Hepatocyte (in vitro differentiated cells): ENCODE data around the gene LASP1. TPM values are rescaled to one million over a fixed set of nuclear protein-coding genes. Genes with fewer than 3 reads are reported as not detected.
A peak's percentile ranks its signal among the peaks of the same experiment; 100 is the strongest.

Experiments
- DNase-seq: peaks from one replicate; pipeline ENCODE4 v3.0.0-alpha.2; 2016; ENCODE audit warnings: low spot score
- H2AFZ ChIP-seq: fragments of 200-600 bp; sonication (generic); 2 replicates; pipeline ENCODE4 v1.6.0; 2016; ENCODE audit warnings: antibody characterized with exemption, mild to moderate bottlenecking
- H3K27ac ChIP-seq: fragments of 200-600 bp; sonication (generic); 2 replicates; pipeline ENCODE4 v1.5.1; 2016; ENCODE audit warnings: mild to moderate bottlenecking
- H3K27me3 ChIP-seq: fragments of 200-600 bp; sonication (generic); 2 replicates; pipeline ENCODE4 v1.6.1; 2016
- H3K36me3 ChIP-seq: fragments of 200-600 bp; sonication (generic); replicated peaks from 2 replicates; pipeline ENCODE4 v1.5.1; 2016; ENCODE audit warnings: low read depth; ENCODE audit not compliant: insufficient read depth
- H3K4me1 ChIP-seq: fragments of 200-600 bp; sonication (generic); 2 replicates; pipeline ENCODE4 v1.5.1; 2016; ENCODE audit warnings: mild to moderate bottlenecking, moderate library complexity; ENCODE audit not compliant: insufficient read depth
- H3K4me2 ChIP-seq: fragments of 200-600 bp; sonication (generic); 2 replicates; pipeline ENCODE4 v1.6.0; 2016
- H3K4me3 ChIP-seq: fragments of 200-600 bp; sonication (generic); 2 replicates; pipeline ENCODE4 v1.5.1; 2016; ENCODE audit warnings: mild to moderate bottlenecking
- H3K79me2 ChIP-seq: fragments of 200-600 bp; sonication (generic); 2 replicates; pipeline ENCODE4 v1.6.0; 2017; ENCODE audit warnings: mild to moderate bottlenecking
- H3K9me2 ChIP-seq: fragments of 200-600 bp; sonication (generic); replicated peaks from 2 replicates; pipeline ENCODE4 v1.6.0; 2017; ENCODE audit warnings: mild to moderate bottlenecking; ENCODE audit not compliant: insufficient read depth
- H3K9me3 ChIP-seq: fragments of 200-600 bp; sonication (generic); 2 replicates; pipeline ENCODE4 v1.5.1; 2016; ENCODE audit warnings: low read depth, mild to moderate bottlenecking
- H4K20me1 ChIP-seq: fragments of 200-600 bp; sonication (generic); 2 replicates; pipeline ENCODE4 v1.6.0; 2016; ENCODE audit warnings: mild to moderate bottlenecking; ENCODE audit not compliant: insufficient read depth, poor library complexity, severe bottlenecking
- EZH2 ChIP-seq: fragments of 200-600 bp; sonication (generic); IDR thresholded peaks from 2 replicates; pipeline ENCODE4 v1.6.1; 2016; ENCODE audit warnings: antibody characterized with exemption, mild to moderate bottlenecking, borderline replicate concordance
- EZH2phosphoT487 ChIP-seq: fragments of 200-600 bp; sonication (generic); IDR thresholded peaks from one replicate; pipeline ENCODE4 v1.6.1; 2018; ENCODE audit warnings: antibody characterized with exemption, mild to moderate bottlenecking, low read depth, moderate library complexity; ENCODE audit not compliant: unreplicated experiment, severe bottlenecking
- WGBS: methylation state at CpG from one replicate; pipeline ENCODE4 v1.1.6; 2016; ENCODE audit warnings: low lambda C conversion rate; ENCODE audit errors: missing lambda C conversion rate; 5-methylcytosine and 5-hydroxymethylcytosine counted together
- polyA plus RNA-seq: library from polyadenylated mRNA; unstranded; fragments of >200 nt; fragmentation: Nextera tagmentation; extraction: Ambion mirVana; gene quantifications from 2 replicates; pipeline ENCODE4 v1.2.1, GENCODE V29; 2016
- total RNA-seq: library from RNA; depleted of rRNA; stranded (reverse); fragments of >200 nt; gene quantifications from 2 replicates; pipeline ENCODE4 v1.2.3, GENCODE V29; 2014
- TF ChIP-seq, protein P1 (sequence below): fragments of 200-600 bp; sonication (generic); IDR thresholded peaks from 2 replicates; pipeline ENCODE4 v1.5.1; 2016; ENCODE audit warnings: antibody characterized with exemption, mild to moderate bottlenecking; ENCODE audit not compliant: poor library complexity

Gene LASP1
- total and polyA plus RNA-seq, 2 experiments from 2014 or later: 141 to 238 TPM

DNA sequence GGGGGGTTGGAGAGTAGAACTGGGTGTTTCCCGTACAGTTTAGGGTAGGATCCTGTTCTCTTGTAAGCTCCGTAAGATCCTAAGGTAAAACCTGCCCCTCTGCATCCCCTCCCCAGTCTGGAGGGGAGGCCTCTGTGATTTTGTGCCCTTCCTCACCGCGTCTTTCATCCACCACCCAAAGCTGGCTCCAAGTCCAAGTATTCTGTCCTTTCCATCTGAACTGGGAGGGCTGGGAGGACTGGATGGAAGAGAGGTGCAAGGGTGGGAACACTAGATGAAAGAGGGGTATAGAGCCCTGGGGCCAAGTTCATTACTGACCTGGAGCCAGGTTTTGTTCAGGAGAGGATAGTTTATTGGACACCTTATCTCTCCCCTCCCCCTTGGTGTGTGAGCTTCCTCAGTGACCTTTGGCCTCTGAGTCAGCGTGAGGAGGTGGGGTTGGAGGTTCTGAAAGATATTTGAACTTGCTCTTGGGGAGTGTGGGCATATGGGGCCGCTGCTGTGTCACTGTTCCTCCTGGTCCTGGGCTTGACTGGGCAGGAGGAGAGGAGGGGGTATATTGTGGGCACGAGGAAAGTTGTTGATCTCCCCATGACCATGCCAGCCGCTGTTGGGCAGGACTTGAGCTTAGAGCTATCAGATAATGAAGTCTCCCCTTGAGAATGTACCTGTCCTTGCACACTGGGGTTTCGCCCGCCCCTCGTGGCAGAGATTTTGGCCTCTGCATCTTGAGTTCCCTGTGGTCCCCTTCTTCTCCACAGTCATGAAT lies 1.6 kb downstream of the LASP1 start:
- TF ChIP-seq, protein P1, sequence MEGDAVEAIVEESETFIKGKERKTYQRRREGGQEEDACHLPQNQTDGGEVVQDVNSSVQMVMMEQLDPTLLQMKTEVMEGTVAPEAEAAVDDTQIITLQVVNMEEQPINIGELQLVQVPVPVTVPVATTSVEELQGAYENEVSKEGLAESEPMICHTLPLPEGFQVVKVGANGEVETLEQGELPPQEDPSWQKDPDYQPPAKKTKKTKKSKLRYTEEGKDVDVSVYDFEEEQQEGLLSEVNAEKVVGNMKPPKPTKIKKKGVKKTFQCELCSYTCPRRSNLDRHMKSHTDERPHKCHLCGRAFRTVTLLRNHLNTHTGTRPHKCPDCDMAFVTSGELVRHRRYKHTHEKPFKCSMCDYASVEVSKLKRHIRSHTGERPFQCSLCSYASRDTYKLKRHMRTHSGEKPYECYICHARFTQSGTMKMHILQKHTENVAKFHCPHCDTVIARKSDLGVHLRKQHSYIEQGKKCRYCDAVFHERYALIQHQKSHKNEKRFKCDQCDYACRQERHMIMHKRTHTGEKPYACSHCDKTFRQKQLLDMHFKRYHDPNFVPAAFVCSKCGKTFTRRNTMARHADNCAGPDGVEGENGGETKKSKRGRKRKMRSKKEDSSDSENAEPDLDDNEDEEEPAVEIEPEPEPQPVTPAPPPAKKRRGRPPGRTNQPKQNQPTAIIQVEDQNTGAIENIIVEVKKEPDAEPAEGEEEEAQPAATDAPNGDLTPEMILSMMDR: peak; percentile 35
- TF ChIP-seq EZH2phosphoT487 (no peak), EZH2 (no peak)
- peak overlapping the region; percentile 99 for H3K27ac ChIP-seq
- H3K79me2 ChIP-seq: peaks cover 65% of the 10 kb centered on the region
- no peak overlapping the region for H2AFZ ChIP-seq
- no peaks in the 10 kb centered on the region for H3K27me3 ChIP-seq
- peak; percentile 93 for DNase-seq
- H3K4me1 ChIP-seq: peaks cover 39% of the 10 kb centered on the region
- no peaks in the 10 kb centered on the region for H3K9me2 ChIP-seq
- peak overlapping the region; percentile 89 for H3K4me2 ChIP-seq
- no peaks in the 10 kb centered on the region for H3K36me3 ChIP-seq
- H3K9me3 ChIP-seq: no peaks in the 10 kb centered on the region
- H4K20me1 ChIP-seq: peaks cover 48% of the 10 kb centered on the region
- peak overlapping the region; percentile 98 for H3K4me3 ChIP-seq
- 21% methylated on average over 11 of the region's 11 CpGs for WGBS

DNA sequence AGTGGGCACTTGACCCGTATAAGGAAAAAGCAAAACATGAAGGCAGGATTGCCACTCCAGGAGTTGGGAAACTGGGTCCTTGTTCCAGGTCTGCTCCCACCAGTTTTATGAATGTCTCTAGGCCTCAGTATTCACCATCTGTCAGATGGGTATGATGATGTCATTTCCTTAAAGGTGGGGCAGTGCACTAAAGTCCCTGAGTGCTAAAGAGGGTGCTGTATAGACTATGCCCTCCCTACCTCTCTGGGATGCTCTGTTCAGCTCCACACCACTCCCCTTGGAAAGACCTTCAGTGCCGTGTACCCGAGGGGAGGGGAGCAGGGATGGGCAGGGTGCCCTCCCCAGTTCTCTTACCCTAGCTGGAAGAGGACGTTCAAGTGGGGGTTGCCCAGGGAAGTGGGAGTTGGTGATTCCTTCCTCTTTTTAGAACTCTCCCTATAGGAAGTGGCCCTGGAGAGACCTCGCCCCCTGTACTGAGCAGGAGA lies 2.2 kb downstream of the LASP1 start:
- no peaks in the 10 kb centered on the region for H3K9me2 ChIP-seq
- peaks cover 42% of the 10 kb centered on the region for H3K4me1 ChIP-seq
- 65% methylated on average over 5 of the region's 5 CpGs for WGBS

DNA sequence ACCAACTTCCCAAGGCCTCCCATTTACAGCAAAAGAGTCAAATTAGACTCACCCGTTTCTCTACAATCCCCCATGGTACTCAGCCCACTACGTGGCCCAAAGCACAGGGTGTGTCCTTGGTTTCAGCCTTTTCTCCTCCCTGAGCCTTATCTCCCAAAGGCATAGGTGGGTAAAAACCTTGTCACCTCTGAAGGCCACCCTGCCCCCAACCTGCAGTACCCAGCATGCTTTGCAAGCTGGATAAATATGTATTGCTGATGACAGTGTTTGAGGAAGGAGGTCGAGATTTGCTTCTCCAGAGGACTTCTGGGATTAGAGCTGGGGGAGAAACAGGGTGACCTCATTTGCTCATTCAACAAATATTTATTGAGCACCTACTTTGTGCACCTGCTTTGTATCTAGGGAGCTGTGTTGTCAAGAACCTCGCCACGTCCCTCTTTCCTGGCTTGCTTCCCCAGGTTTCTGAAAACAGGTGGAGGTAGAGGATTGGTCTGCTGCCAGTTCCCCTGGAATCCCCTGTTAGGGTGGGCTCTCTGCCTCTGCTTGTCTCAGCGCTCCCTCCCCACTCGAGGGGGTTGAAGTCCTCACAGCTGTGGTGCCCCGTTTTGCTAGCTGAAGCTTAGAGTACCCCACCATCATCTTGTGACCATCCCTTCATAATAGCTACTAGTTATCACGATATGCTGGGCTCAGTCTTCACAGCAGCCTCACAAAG lies 3.0 kb downstream of the LASP1 start:
- Histone ChIP-seq H3K9me2 (no peaks in the 10 kb centered on the region), H4K20me1 (peaks cover 61% of the 10 kb centered on the region), H3K4me2 (peak overlapping the region; percentile 89), H3K4me1 (peaks cover 48% of the 10 kb centered on the region), H3K36me3 (no peaks in the 10 kb centered on the region), H3K9me3 (no peaks in the 10 kb centered on the region), H3K79me2 (peaks cover 79% of the 10 kb centered on the region), H3K27me3 (no peaks in the 10 kb centered on the region), H3K4me3 (no peak overlapping the region), H2AFZ (no peak overlapping the region), H3K27ac (peak overlapping the region; percentile 99)
- peak; percentile 79 for DNase-seq
- TF ChIP-seq, protein P1: no peak
- no peak for TF ChIP-seq EZH2
- TF ChIP-seq EZH2phosphoT487: no peak
- 60% methylated on average over 9 of the region's 9 CpGs for WGBS

More for the DNA sequence above, 2.2 kb downstream of the LASP1 start:
- H3K27ac ChIP-seq: peak overlapping the region; percentile 99
- peaks cover 54% of the 10 kb centered on the region for H4K20me1 ChIP-seq
- peak overlapping the region; percentile 7 for H3K4me3 ChIP-seq
- no peaks in the 10 kb centered on the region for H3K36me3 ChIP-seq
- TF ChIP-seq, protein P1: no peak
- TF ChIP-seq EZH2 (no peak), EZH2phosphoT487 (no peak)
- no peak for DNase-seq
- no peaks in the 10 kb centered on the region for H3K27me3 ChIP-seq
- H2AFZ ChIP-seq: no peak overlapping the region
- no peaks in the 10 kb centered on the region for H3K9me3 ChIP-seq
- peaks cover 71% of the 10 kb centered on the region for H3K79me2 ChIP-seq
- H3K4me2 ChIP-seq: peak overlapping the region; percentile 89
